H9 (cell line): ENCODE data around the gene SLC31A2. TPM values are rescaled to one million over a fixed set of nuclear protein-coding genes. Genes with fewer than 3 reads are reported as not detected.

Experiments
- DNase-seq: peaks from one replicate; pipeline ENCODE4 v3.0.0-alpha.2; 2017
- H2AFZ ChIP-seq: one replicate; pipeline ENCODE4 v1.6.1; 2013; ENCODE audit warnings: mild to moderate bottlenecking, low read length, control low read depth, moderate library complexity
- H2AK5ac ChIP-seq: 2 replicates; pipeline ENCODE4 v1.6.1; 2013; ENCODE audit warnings: low read length, control low read depth, mixed read lengths; ENCODE audit not compliant: insufficient read length
- H2BK120ac ChIP-seq: one replicate; pipeline ENCODE4 v1.6.1; 2013; ENCODE audit warnings: low read depth, mild to moderate bottlenecking, low read length, control low read depth, inconsistent platforms; ENCODE audit not compliant: poor library complexity, severe bottlenecking
- H2BK12ac ChIP-seq: 2 replicates; pipeline ENCODE4 v1.6.1; 2013; ENCODE audit warnings: low read length, control low read depth, mixed read lengths, low read depth; ENCODE audit not compliant: insufficient read length
- H2BK15ac ChIP-seq: 2 replicates; pipeline ENCODE4 v1.6.1; 2013; ENCODE audit warnings: low read depth, low read length, control low read depth
- H2BK20ac ChIP-seq: one replicate; pipeline ENCODE4 v1.6.1; 2013; ENCODE audit warnings: low read depth, mild to moderate bottlenecking, low read length, control low read depth, inconsistent platforms; ENCODE audit not compliant: poor library complexity, severe bottlenecking
- H2BK5ac ChIP-seq: 2 replicates; pipeline ENCODE4 v1.6.1; 2013; ENCODE audit warnings: low read length, control low read depth, mixed read lengths; ENCODE audit not compliant: insufficient read length
- H3K14ac ChIP-seq: 2 replicates; pipeline ENCODE4 v1.6.1; 2013; ENCODE audit warnings: low read length, control low read depth; ENCODE audit not compliant: insufficient read depth
- H3K18ac ChIP-seq: 2 replicates; pipeline ENCODE4 v1.6.1; 2013; ENCODE audit warnings: low read depth, mild to moderate bottlenecking, mixed read lengths, low read length, control low read depth; ENCODE audit not compliant: insufficient read length
- H3K23ac ChIP-seq: 2 replicates; pipeline ENCODE4 v1.6.1; 2013; ENCODE audit warnings: low read length, control low read depth, mixed read lengths, low read depth; ENCODE audit not compliant: insufficient read length
- H3K23me2 ChIP-seq: 2 replicates; pipeline ENCODE4 v1.6.1; 2013; ENCODE audit warnings: low read depth, mild to moderate bottlenecking, mixed read lengths, low read length, control low read depth; ENCODE audit not compliant: insufficient read length, poor library complexity, severe bottlenecking
- H3K27ac ChIP-seq: 2 replicates; pipeline ENCODE4 v1.5.1; 2013; ENCODE audit warnings: low read length, control low read depth, mixed read lengths, low read depth; ENCODE audit not compliant: insufficient read length
- H3K27me3 ChIP-seq: 2 replicates; pipeline ENCODE4 v1.6.1; 2013; ENCODE audit warnings: low read length, control low read depth, inconsistent platforms; ENCODE audit not compliant: insufficient read depth
- H3K4ac ChIP-seq: 2 replicates; pipeline ENCODE4 v1.6.1; 2013; ENCODE audit warnings: low read depth, mild to moderate bottlenecking, control low read depth, inconsistent platforms, low read length, moderate library complexity
- H3K4me1 ChIP-seq: 2 replicates; pipeline ENCODE4 v1.6.1; 2013; ENCODE audit warnings: low read length, control low read depth, inconsistent platforms; ENCODE audit not compliant: insufficient read depth
- H3K4me2 ChIP-seq: 2 replicates; pipeline ENCODE4 v1.6.1; 2013; ENCODE audit warnings: low read length, control low read depth, mixed read lengths; ENCODE audit not compliant: insufficient read length, insufficient read depth
- H3K56ac ChIP-seq: 2 replicates; pipeline ENCODE4 v1.6.1; 2013; ENCODE audit warnings: low read depth, mild to moderate bottlenecking, mixed read lengths, low read length, control low read depth; ENCODE audit not compliant: insufficient read length
- H3K79me1 ChIP-seq: 2 replicates; pipeline ENCODE4 v1.6.1; 2013; ENCODE audit warnings: low read depth, mild to moderate bottlenecking, moderate library complexity, low read length, control low read depth, inconsistent platforms; ENCODE audit not compliant: insufficient read depth, poor library complexity, severe bottlenecking
- H3K79me2 ChIP-seq: 2 replicates; pipeline ENCODE4 v1.6.1; 2013; ENCODE audit warnings: low read length, control low read depth, inconsistent platforms; ENCODE audit not compliant: insufficient read depth
- H3K9ac ChIP-seq: 2 replicates; pipeline ENCODE4 v1.6.1; 2013; ENCODE audit warnings: low read length, control low read depth, mixed read lengths; ENCODE audit not compliant: insufficient read length; ENCODE audit errors: extremely low read depth
- H3K9me3 ChIP-seq: one replicate; pipeline ENCODE4 v1.6.1; 2013; ENCODE audit warnings: low read depth, low read length, inconsistent platforms; ENCODE audit not compliant: control insufficient read depth
- H3T11ph ChIP-seq: one replicate; pipeline ENCODE4 v1.6.1; 2013; ENCODE audit warnings: mild to moderate bottlenecking, low read length, control low read depth, inconsistent platforms
- H4K20me1 ChIP-seq: one replicate; pipeline ENCODE4 v1.6.1; 2013; ENCODE audit not compliant: control insufficient read depth, insufficient read length, insufficient read depth
- H4K5ac ChIP-seq: 2 replicates; pipeline ENCODE4 v1.6.1; 2013; ENCODE audit warnings: low read depth, mild to moderate bottlenecking, mixed read lengths, low read length, control low read depth; ENCODE audit not compliant: insufficient read length
- H4K8ac ChIP-seq: replicated peaks from 2 replicates; pipeline ENCODE4 v1.6.1; 2013; ENCODE audit warnings: low read length, control low read depth, mixed read lengths, low read depth; ENCODE audit not compliant: insufficient read length
- H4K91ac ChIP-seq: 2 replicates; pipeline ENCODE4 v1.6.1; 2013; ENCODE audit warnings: low read depth, mild to moderate bottlenecking, moderate library complexity, mixed read lengths, low read length, control low read depth; ENCODE audit not compliant: insufficient read length
- H3K27ac Mint-ChIP-seq, 3 experiments: 2 replicates in 2 of 3; 3 replicates in 1 of 3; pipeline ENCODE4 v1.8.0; 2020 to 2021; ENCODE audit warnings: mixed read lengths in 3 of 3, mild to moderate bottlenecking in 1 of 3, moderate library complexity in 1 of 3
- H3K27me3 Mint-ChIP-seq: 2 replicates; pipeline ENCODE4 v1.8.0; 2021; ENCODE audit warnings: low read depth, mild to moderate bottlenecking, moderate library complexity, mixed read lengths
- H3K36me3 Mint-ChIP-seq, 3 experiments: 2 replicates in 2 of 3; 3 replicates in 1 of 3; pipeline ENCODE4 v1.8.0; 2020 to 2021; ENCODE audit warnings: low read depth in 3 of 3, mixed read lengths in 3 of 3; ENCODE audit not compliant: insufficient read depth in 1 of 3
- H3K4me1 Mint-ChIP-seq, 2 experiments: 2 replicates each; pipeline ENCODE4 v1.8.0; 2020; ENCODE audit warnings: mixed read lengths in 2 of 2
- H3K4me3 Mint-ChIP-seq, 2 experiments: 2 replicates in 1 of 2; 3 replicates in 1 of 2; pipeline ENCODE4 v1.8.0; 2020 to 2021; ENCODE audit warnings: mild to moderate bottlenecking in 2 of 2, mixed read lengths in 2 of 2, moderate library complexity in 1 of 2
- H3K9me3 Mint-ChIP-seq, 2 experiments: 2 replicates in 1 of 2; 3 replicates in 1 of 2; pipeline ENCODE4 v1.8.0; 2020; ENCODE audit warnings: mild to moderate bottlenecking in 2 of 2, mixed read lengths in 2 of 2, moderate library complexity in 1 of 2
- WGBS: extraction: QIAGEN DNeasy Blood & Tissue Kit; methylation state at CpG from one replicate; pipeline ENCODE4 v1.1.7; 2013; ENCODE audit warnings: missing lambda C conversion rate, low lambda C conversion rate, mixed read lengths; ENCODE audit not compliant: insufficient read length; ENCODE audit errors: extremely low coverage; 5-methylcytosine and 5-hydroxymethylcytosine counted together
- total RNA-seq: library from RNA; stranded (reverse); gene quantifications from 2 replicates; pipeline ENCODE4 v1.2.1, GENCODE V29; 2021
- TF ChIP-seq, protein P1 (sequence below): fragments of 200-600 bp; sonication (generic); conservative IDR thresholded peaks from 3 replicates; pipeline ENCODE4 v1.8.0; 2021; ENCODE audit warnings: antibody characterized with exemption, mild to moderate bottlenecking

The SLC31A2 gene
- total RNA-seq, 1 experiment from 2014 or later, result 1.0 TPM

DNA sequence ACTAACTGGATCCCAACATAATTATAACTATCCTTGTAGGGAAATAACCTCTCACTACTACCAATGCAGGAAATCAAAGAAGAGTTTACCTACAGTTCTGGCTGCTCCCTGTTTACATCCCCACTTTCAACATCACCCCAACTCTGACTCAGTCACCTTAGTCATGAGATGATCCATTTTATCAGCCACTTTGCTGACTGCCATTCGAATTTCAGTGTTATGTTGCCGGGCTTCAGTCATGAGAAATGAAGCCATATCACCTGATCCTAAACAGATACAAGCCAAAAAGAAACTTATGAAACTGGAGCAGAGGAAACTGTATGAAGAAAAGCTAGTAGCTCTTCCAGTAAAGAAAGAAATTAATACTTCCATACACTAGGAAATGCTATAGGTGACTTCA is 33.7 kb downstream of the SLC31A2 start:
- no peaks in the 10 kb centered on the region for H3K4me1 Mint-ChIP-seq
- H3K18ac ChIP-seq, result no peak overlapping the region

More for the DNA sequence above, 33.7 kb downstream of the SLC31A2 start:
- Histone ChIP-seq H3K14ac (no peak overlapping the region), H3K79me1 (no peaks in the 10 kb centered on the region), H4K91ac (no peak overlapping the region), H3K4me2 (no peak overlapping the region), H2BK120ac (no peak overlapping the region), H2AK5ac (no peak overlapping the region), H3K9ac (no peak overlapping the region), H2BK15ac (no peak overlapping the region), H4K5ac (no peak overlapping the region), H4K20me1 (no peaks in the 10 kb centered on the region), H2AFZ (no peak overlapping the region), H3K27me3 (no peaks in the 10 kb centered on the region), H3K9me3 (no peaks in the 10 kb centered on the region), H3K56ac (no peak overlapping the region), H2BK12ac (no peak overlapping the region), H3K27ac (no peak overlapping the region), H3K4me1 (no peaks in the 10 kb centered on the region), H3K23me2 (no peaks in the 10 kb centered on the region), H2BK20ac (no peak overlapping the region), H2BK5ac (no peak overlapping the region), H3K4ac (no peak overlapping the region), H4K8ac (no peak overlapping the region), H3K79me2 (no peaks in the 10 kb centered on the region), H3T11ph (no peak overlapping the region), H3K23ac (no peak overlapping the region)
- TF ChIP-seq, protein P1, sequence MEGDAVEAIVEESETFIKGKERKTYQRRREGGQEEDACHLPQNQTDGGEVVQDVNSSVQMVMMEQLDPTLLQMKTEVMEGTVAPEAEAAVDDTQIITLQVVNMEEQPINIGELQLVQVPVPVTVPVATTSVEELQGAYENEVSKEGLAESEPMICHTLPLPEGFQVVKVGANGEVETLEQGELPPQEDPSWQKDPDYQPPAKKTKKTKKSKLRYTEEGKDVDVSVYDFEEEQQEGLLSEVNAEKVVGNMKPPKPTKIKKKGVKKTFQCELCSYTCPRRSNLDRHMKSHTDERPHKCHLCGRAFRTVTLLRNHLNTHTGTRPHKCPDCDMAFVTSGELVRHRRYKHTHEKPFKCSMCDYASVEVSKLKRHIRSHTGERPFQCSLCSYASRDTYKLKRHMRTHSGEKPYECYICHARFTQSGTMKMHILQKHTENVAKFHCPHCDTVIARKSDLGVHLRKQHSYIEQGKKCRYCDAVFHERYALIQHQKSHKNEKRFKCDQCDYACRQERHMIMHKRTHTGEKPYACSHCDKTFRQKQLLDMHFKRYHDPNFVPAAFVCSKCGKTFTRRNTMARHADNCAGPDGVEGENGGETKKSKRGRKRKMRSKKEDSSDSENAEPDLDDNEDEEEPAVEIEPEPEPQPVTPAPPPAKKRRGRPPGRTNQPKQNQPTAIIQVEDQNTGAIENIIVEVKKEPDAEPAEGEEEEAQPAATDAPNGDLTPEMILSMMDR, result no peak
- DNase-seq, result no peak
- Mint-ChIP-seq H3K36me3 (peaks cover 9 to 60% (median 41%) of the 10 kb centered on the region in 3 experiments; a peak in 6 of 7 replicates), H3K27me3 (no peaks in the 10 kb centered on the region), H3K27ac (no peak overlapping the region), H3K4me3 (no peak overlapping the region), H3K9me3 (no peaks in the 10 kb centered on the region)
- no CpG with 5 or more reads among the region's 2 CpGs for WGBS
